H1 (cell line): ENCODE data around the gene SPOCK2. TPM values are rescaled to one million over a fixed set of nuclear protein-coding genes. Genes with fewer than 3 reads are reported as not detected.

Experiments used
- CTCF ChIA-PET: fragments of 300-600 bp; sonication (Branson Sonifier 250); formaldehyde crosslinking; loops from one replicate; lab custom pipeline; 2021; ENCODE audit not compliant: partially characterized antibody; lab: Charles Lee
- POLR2A ChIA-PET: fragments of 300-600 bp; sonication (Branson Sonifier 250); formaldehyde crosslinking; loops from one replicate; lab custom pipeline; 2021; ENCODE audit warnings: inconsistent platforms; ENCODE audit not compliant: partially characterized antibody; lab: Charles Lee
- DNase-seq, 2 experiments: peaks; one replicate each; pipeline versions ENCODE4 v3.0.0 to v3.0.0-alpha.2; 2010 to 2022; ENCODE audit warnings: low spot score in 2 of 2, low read depth in 1 of 2, mixed read lengths in 1 of 2
- FAIRE-seq: peaks from 2 replicates; lab custom pipeline; 2011; peaks lifted over from hg19 to GRCh38; lab: Jason Lieb, UNC
- H2AFZ ChIP-seq: 2 replicates; pipeline ENCODE4 v1.8.1; 2012; ENCODE audit warnings: low read length, inconsistent platforms
- H2AK5ac ChIP-seq: 2 replicates; pipeline ENCODE4 v1.6.1; 2013; ENCODE audit warnings: low read depth, low read length
- H2BK120ac ChIP-seq: replicated peaks from 2 replicates; pipeline ENCODE3; 2013; ENCODE audit warnings: low read depth, low read length, inconsistent platforms
- H2BK12ac ChIP-seq: 2 replicates; pipeline ENCODE4 v1.6.1; 2013; ENCODE audit warnings: low read depth, low read length
- H2BK15ac ChIP-seq: 2 replicates; pipeline ENCODE4 v1.6.1; 2013; ENCODE audit warnings: low read length
- H2BK20ac ChIP-seq: 2 replicates; pipeline ENCODE4 v1.6.1; 2013; ENCODE audit warnings: low read length
- H2BK5ac ChIP-seq: 2 replicates; pipeline ENCODE4 v1.6.1; 2013; ENCODE audit warnings: low read depth, low read length
- H3K14ac ChIP-seq: 2 replicates; pipeline ENCODE4 v1.6.1; 2013; ENCODE audit warnings: inconsistent platforms; ENCODE audit not compliant: insufficient read length
- H3K18ac ChIP-seq: 2 replicates; pipeline ENCODE4 v1.6.1; 2013; ENCODE audit warnings: low read length; ENCODE audit errors: extremely low read depth
- H3K23ac ChIP-seq: 2 replicates; pipeline ENCODE4 v1.6.1; 2013; ENCODE audit warnings: inconsistent platforms; ENCODE audit not compliant: insufficient read length
- H3K23me2 ChIP-seq: 2 replicates; pipeline ENCODE4 v1.6.1; 2013; ENCODE audit warnings: low read depth, low read length
- H3K27ac ChIP-seq: 2 replicates; pipeline ENCODE4 v1.6.1; 2011; ENCODE audit warnings: low read depth, low read length, inconsistent platforms
- H3K27me3 ChIP-seq, 4 experiments: replicated peaks in 1 of 4; 1 replicate in 1 of 4; 2 replicates in 3 of 4; pipeline versions ENCODE4 v1.6.1 to v1.8.1; 2011 to 2013; ENCODE audit warnings: low read length in 3 of 4, mild to moderate bottlenecking in 3 of 4, inconsistent platforms in 2 of 4, mixed read lengths in 2 of 4, moderate library complexity in 1 of 4; ENCODE audit not compliant: control insufficient read depth in 3 of 4, insufficient read depth in 3 of 4; ENCODE audit errors: extremely low read depth in 1 of 4
- H3K36me3 ChIP-seq, 4 experiments: 2 replicates each; pipeline versions ENCODE4 v1.6.1 to v1.8.1; 2011 to 2013; ENCODE audit warnings: mild to moderate bottlenecking in 4 of 4, low read length in 3 of 4, moderate library complexity in 2 of 4, control low read depth in 1 of 4, inconsistent platforms in 1 of 4; ENCODE audit not compliant: insufficient read depth in 4 of 4, control insufficient read depth in 2 of 4
- H3K4ac ChIP-seq: replicated peaks from 2 replicates; pipeline ENCODE3; 2013; ENCODE audit warnings: low read length, low read depth, mixed read lengths, inconsistent platforms; ENCODE audit not compliant: insufficient read length
- H3K4me1 ChIP-seq, 4 experiments: replicated peaks in 1 of 4; 1 replicate in 1 of 4; 2 replicates in 3 of 4; pipeline versions ENCODE4 v1.6.1 to v1.8.1; 2011 to 2013; ENCODE audit warnings: low read length in 3 of 4, inconsistent platforms in 2 of 4, mixed read lengths in 1 of 4; ENCODE audit not compliant: insufficient read depth in 4 of 4, control insufficient read depth in 3 of 4
- H3K4me2 ChIP-seq, 2 experiments: 2 replicates each; pipeline versions ENCODE4 v1.6.1 to v1.8.1; 2011 to 2013; ENCODE audit warnings: low read depth in 2 of 2, low read length in 2 of 2, control low read depth in 1 of 2, inconsistent platforms in 1 of 2, mild to moderate bottlenecking in 1 of 2; ENCODE audit not compliant: insufficient read depth in 1 of 2
- H3K4me3 ChIP-seq, 4 experiments: fragments of 200-600, 300-600 bp in 1 of 4; sonication (generic), shearing (Covaris generic), sonication (Bioruptor Twin) in 1 of 4; 2 replicates each; pipeline versions ENCODE4 v1.5.1 to v1.8.1; 2011 to 2016; ENCODE audit warnings: low read length in 4 of 4, low read depth in 3 of 4, control low read depth in 2 of 4, inconsistent platforms in 2 of 4, mild to moderate bottlenecking in 2 of 4, mixed read lengths in 1 of 4, moderate library complexity in 1 of 4; ENCODE audit not compliant: insufficient read depth in 2 of 4; ENCODE audit errors: extremely low read depth in 1 of 4
- H3K56ac ChIP-seq: replicated peaks from 2 replicates; pipeline ENCODE3; 2013; ENCODE audit warnings: low read depth, mild to moderate bottlenecking, mixed read lengths, low read length, inconsistent platforms; ENCODE audit not compliant: insufficient read length
- H3K79me1 ChIP-seq: 2 replicates; pipeline ENCODE4 v1.6.1; 2013; ENCODE audit warnings: low read depth, low read length, control low read depth
- H3K79me2 ChIP-seq, 2 experiments: 2 replicates each; pipeline versions ENCODE4 v1.6.1 to v1.8.1; 2012 to 2013; ENCODE audit warnings: low read length in 2 of 2, mild to moderate bottlenecking in 2 of 2, inconsistent platforms in 1 of 2; ENCODE audit not compliant: insufficient read depth in 2 of 2, control insufficient read depth in 1 of 2
- H3K9ac ChIP-seq, 4 experiments: replicated peaks in 1 of 4; 1 replicate in 1 of 4; 2 replicates in 3 of 4; pipeline versions ENCODE4 v1.6.1 to v1.8.1; 2011 to 2013; ENCODE audit warnings: low read depth in 3 of 4, low read length in 3 of 4, control low read depth in 2 of 4, mild to moderate bottlenecking in 2 of 4, moderate library complexity in 2 of 4, inconsistent platforms in 1 of 4; ENCODE audit errors: extremely low read depth in 1 of 4
- H3K9me3 ChIP-seq, 2 experiments: 2 replicates each; pipeline versions ENCODE4 v1.6.1 to v1.8.1; 2012 to 2013; ENCODE audit warnings: mild to moderate bottlenecking in 2 of 2, moderate library complexity in 2 of 2, control low read depth in 1 of 2, inconsistent platforms in 1 of 2, low read depth in 1 of 2, low read length in 1 of 2, mixed read lengths in 1 of 2; ENCODE audit not compliant: insufficient read depth in 2 of 2
- H4K20me1 ChIP-seq, 2 experiments: replicated peaks in 1 of 2; 2 replicates each; pipeline versions ENCODE3 to v1.8.1; 2011 to 2013; ENCODE audit warnings: inconsistent platforms in 2 of 2, low read length in 2 of 2, mild to moderate bottlenecking in 1 of 2; ENCODE audit not compliant: insufficient read depth in 2 of 2, control insufficient read depth in 1 of 2
- H4K5ac ChIP-seq: 2 replicates; pipeline ENCODE4 v1.6.1; 2013; ENCODE audit warnings: low read length, low read depth, mixed read lengths, inconsistent platforms; ENCODE audit not compliant: insufficient read length
- H4K8ac ChIP-seq: 2 replicates; pipeline ENCODE4 v1.8.0; 2013; ENCODE audit warnings: mild to moderate bottlenecking, moderate library complexity, low read length, inconsistent platforms; ENCODE audit not compliant: insufficient read depth; ENCODE audit errors: extremely low read depth
- H4K91ac ChIP-seq: replicated peaks from 2 replicates; pipeline ENCODE3; 2013; ENCODE audit warnings: low read length, mixed read lengths, inconsistent platforms; ENCODE audit not compliant: insufficient read length
- BACH1 ChIP-seq: IDR thresholded peaks from 2 replicates; pipeline ENCODE4 v1.6.1; 2012; ENCODE audit warnings: low read length, improper control_type of control experiment
- BCL11A ChIP-seq, 2 experiments: IDR thresholded peaks; one replicate each; pipeline ENCODE4 v1.6.1; 2011; ENCODE audit warnings: low read depth in 2 of 2, low read length in 2 of 2, mild to moderate bottlenecking in 2 of 2
- HDAC6 ChIP-seq: IDR thresholded peaks from one replicate; pipeline ENCODE4 v1.7.1; 2012; ENCODE audit warnings: low read depth, mild to moderate bottlenecking, inconsistent platforms, low read length, moderate library complexity
- POU5F1 ChIP-seq: IDR thresholded peaks from 2 replicates; pipeline ENCODE4 v1.6.1; 2011; ENCODE audit warnings: low read depth, mild to moderate bottlenecking, low read length, moderate library complexity
- SIN3A ChIP-seq, 2 experiments: IDR thresholded peaks in 1 of 2; conservative IDR thresholded peaks in 1 of 2; 2 replicates each; pipeline ENCODE4 v1.6.1; 2011 to 2012; ENCODE audit warnings: low read length in 2 of 2, improper control_type of control experiment in 1 of 2, low read depth in 1 of 2, mild to moderate bottlenecking in 1 of 2
- WGBS, 2 experiments: shearing (Covaris generic) in 1 of 2; methylation state at CpG; one replicate each; pipeline versions ENCODE4 v1.1.6 to v1.1.7; 2013 to 2015; ENCODE audit warnings: low lambda C conversion rate in 2 of 2, mixed read lengths in 2 of 2, inconsistent platforms in 1 of 2, low coverage in 1 of 2, missing lambda C conversion rate in 1 of 2; ENCODE audit not compliant: insufficient replicate concordance in 2 of 2, insufficient coverage in 1 of 2, insufficient read length in 1 of 2; ENCODE audit errors: extremely low coverage in 1 of 2, missing lambda C conversion rate in 1 of 2; 5-methylcytosine and 5-hydroxymethylcytosine counted together
- polyA plus RNA-seq, 7 experiments: library from polyadenylated mRNA; depleted of rRNA in 3 of 7; stranded (reverse) in 5 of 7; unstranded in 2 of 7; fragments of >200 nt in 5 of 7; fragments of 200-250 nt in 2 of 7; gene quantifications; 1 replicate in 5 of 7; 2 replicates in 1 of 7; 4 replicates in 1 of 7; pipeline versions ENCODE4 v1.2.1 to v1.2.3, GENCODE V29; 2011 to 2013; ENCODE audit warnings: missing spikeins in 2 of 7, mixed read lengths in 2 of 7
- total RNA-seq: library from RNA; stranded (reverse); fragmentation: NEBNext Ultra II Directional; extraction: Animal tissue kit (Norgen Biotek cat#: 25700); gene quantifications from 2 replicates; pipeline ENCODE4 v1.2.1, GENCODE V29; 2021
- TF ChIP-seq, protein P1 (sequence below): IDR thresholded peaks from 2 replicates; pipeline ENCODE4 v1.6.1; 2012; ENCODE audit warnings: low read length, inconsistent platforms

Gene SPOCK2
- total and polyA plus RNA-seq, 2 of the 8 experiments (the other 6 are each of a cell fraction or from before 2014, with no cell fraction given): 1.5 to 1.9 TPM

DNA sequence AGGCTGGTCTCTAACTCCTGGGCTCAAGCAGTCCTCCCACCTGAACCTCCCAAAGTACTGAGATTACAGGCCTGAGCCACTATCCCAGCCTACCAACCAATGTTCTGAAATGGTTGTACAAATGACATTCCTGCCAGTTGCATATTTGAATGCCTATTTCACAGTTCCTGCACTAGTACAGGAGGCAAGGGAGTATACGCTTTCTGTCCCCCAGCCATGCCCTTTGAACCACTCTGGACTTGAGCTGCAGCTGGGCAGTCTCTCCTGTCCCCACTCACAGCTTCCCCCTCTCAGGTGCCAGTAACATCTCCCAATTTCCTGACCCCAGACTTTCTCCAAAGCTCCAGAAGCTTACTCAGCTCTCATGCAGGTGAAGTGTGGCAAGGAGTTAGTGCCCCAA lies 58.9 kb downstream of the SPOCK2 start:
- ChIA-PET POLR2A (no interaction called here), CTCF (no interaction called here)
- Histone ChIP-seq H2BK120ac (no peak overlapping the region), H3K79me1 (no peaks in the 10 kb centered on the region), H3K4me3 (no peak overlapping the region), H3K56ac (no peak overlapping the region), H3K4me1 (no peaks in the 10 kb centered on the region; a peak in 1 of 7 replicates), H3K23me2 (no peaks in the 10 kb centered on the region), H4K5ac (no peak overlapping the region), H3K9ac (no peak overlapping the region), H2BK20ac (no peak overlapping the region), H4K20me1 (no peaks in the 10 kb centered on the region), H3K14ac (no peak overlapping the region), H3K36me3 (no peaks in the 10 kb centered on the region), H3K9me3 (no peaks in the 10 kb centered on the region), H3K4ac (no peak overlapping the region), H4K91ac (no peak overlapping the region), H2BK12ac (no peak overlapping the region), H3K79me2 (no peaks in the 10 kb centered on the region), H3K23ac (no peak overlapping the region), H3K4me2 (no peak overlapping the region), H2AK5ac (no peak overlapping the region), H3K27ac (no peak overlapping the region), H4K8ac (no peak overlapping the region), H2BK15ac (no peak overlapping the region), H2BK5ac (no peak overlapping the region), H3K27me3 (no peaks in the 10 kb centered on the region), H3K18ac (no peak overlapping the region), H2AFZ (no peak overlapping the region)
- DNase-seq: no peak
- 82% methylated on average over 1 of the region's 1 CpG; no CpG with 5 or more reads in 1 of the 2 experiments for WGBS, 2 experiments
- TF ChIP-seq POU5F1: no peak
- TF ChIP-seq, protein P1, sequence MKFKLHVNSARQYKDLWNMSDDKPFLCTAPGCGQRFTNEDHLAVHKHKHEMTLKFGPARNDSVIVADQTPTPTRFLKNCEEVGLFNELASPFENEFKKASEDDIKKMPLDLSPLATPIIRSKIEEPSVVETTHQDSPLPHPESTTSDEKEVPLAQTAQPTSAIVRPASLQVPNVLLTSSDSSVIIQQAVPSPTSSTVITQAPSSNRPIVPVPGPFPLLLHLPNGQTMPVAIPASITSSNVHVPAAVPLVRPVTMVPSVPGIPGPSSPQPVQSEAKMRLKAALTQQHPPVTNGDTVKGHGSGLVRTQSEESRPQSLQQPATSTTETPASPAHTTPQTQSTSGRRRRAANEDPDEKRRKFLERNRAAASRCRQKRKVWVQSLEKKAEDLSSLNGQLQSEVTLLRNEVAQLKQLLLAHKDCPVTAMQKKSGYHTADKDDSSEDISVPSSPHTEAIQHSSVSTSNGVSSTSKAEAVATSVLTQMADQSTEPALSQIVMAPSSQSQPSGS: no peak
- no peak for TF ChIP-seq BCL11A (IDR thresholded peaks at IDR 0.05; ENCODE audit: low read depth in 2 of 2, low read length in 2 of 2)
- no peak for TF ChIP-seq HDAC6
- TF ChIP-seq SIN3A (conservative IDR thresholded peaks at IDR 0.05 in 1 of 2, IDR thresholded peaks at IDR 0.05 in 1 of 2; ENCODE audit: low read depth in 1 of 2, low read length in 2 of 2): no peak
- TF ChIP-seq BACH1: no peak
- TF ChIP-seq, all 59 proteins: peak for 0
- FAIRE-seq: no peak
